Left cardiac atrium (tissue), 4 donors: Measurements from ENCODE around the gene ANAPC13. TPM values are rescaled to one million over a fixed set of nuclear protein-coding genes. Genes with fewer than 3 reads are reported as not detected.

Source experiments
- ATAC-seq, 2 donors: fragments of 200-7000 bp; cut with Tn5 transposase; one replicate each; pipeline ENCODE4 v1.9.1; 2020; ENCODE audit warnings: mild to moderate bottlenecking in 2 of 2, moderate library complexity in 2 of 2
- DNase-seq: peaks from one replicate; pipeline ENCODE4 v3.0.0-alpha.2; 2020
- intact Hi-C, 2 donors: fragments of 100-400 bp; cut with DNase I; formaldehyde crosslinking; loops; one replicate each; pipeline versions ENCODE4 v1.14.1 to v1.15.1; 2022 to 2023
- total RNA-seq, 2 donors: library from RNA; stranded (reverse); fragmentation: NEBNext Ultra II Directional; extraction: Animal tissue kit (Norgen Biotek cat#: 25700); gene quantifications; one replicate each; pipeline ENCODE4 v1.2.1, GENCODE V29; 2021
- donor health status: DM: no; HTN: yes; CAD: no.
- donor health status: DM: no; HTN: yes; CAD: no; lungs with severe emphysema.
- donor health status: DM: yes; HTN: yes; CAD: no.
- donor health status: Dilated cardiomyopathy.

The ANAPC13 gene
- total RNA-seq, 2 donors from 2014 or later = 63.2 to 83.9 TPM

GRCh38 chr3:134462331-134462941 is 23.3 kb downstream of the ANAPC13 start:
- intact Hi-C loops = no loop called here
- ATAC-seq (peak; percentile 28 to 39), DNase-seq (no peak)

DNA sequence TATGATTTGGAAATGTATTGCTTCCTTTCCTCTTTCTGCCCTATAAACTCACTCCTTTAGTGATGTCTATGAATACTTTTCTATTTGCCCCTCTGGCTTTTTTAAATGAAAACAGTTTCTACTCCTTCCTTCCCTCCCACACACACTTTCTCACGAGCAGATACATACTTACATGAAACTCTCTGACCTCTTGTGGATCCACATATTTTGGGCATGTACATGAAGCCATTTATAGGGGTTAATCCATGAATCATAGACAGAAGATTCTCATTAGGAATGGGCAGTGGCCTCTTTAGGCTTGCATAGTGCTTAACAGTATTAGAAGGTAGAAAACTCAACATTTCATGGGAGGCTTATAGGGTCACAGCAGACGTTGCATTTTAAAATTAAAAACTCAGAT is 24.8 kb downstream of the ANAPC13 start:
- intact Hi-C loops = no loop called here

DNA sequence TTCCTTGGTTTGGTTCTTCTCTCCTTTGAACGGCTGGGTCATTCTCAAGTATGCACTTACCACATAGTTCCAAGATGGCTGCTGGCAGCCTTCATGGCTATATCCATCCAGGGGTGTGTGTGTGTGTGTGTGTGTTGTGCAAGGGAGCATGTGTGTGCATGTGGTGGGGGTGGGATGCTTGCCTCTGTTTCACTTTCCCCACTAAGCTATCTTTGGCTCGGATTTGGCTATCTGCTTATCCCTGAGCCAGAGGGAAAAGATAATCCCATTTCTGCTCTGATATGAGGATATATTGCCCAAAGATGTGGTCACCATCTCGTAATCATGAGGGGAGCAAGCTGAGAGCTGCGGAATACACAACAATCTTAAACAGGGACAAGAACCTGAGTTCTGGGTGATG is 26.2 kb downstream of the ANAPC13 start:
- intact Hi-C loops = no loop called here

More for the DNA sequence above, 24.8 kb downstream of the ANAPC13 start:
- ATAC-seq (no peak), DNase-seq (no peak)

DNA sequence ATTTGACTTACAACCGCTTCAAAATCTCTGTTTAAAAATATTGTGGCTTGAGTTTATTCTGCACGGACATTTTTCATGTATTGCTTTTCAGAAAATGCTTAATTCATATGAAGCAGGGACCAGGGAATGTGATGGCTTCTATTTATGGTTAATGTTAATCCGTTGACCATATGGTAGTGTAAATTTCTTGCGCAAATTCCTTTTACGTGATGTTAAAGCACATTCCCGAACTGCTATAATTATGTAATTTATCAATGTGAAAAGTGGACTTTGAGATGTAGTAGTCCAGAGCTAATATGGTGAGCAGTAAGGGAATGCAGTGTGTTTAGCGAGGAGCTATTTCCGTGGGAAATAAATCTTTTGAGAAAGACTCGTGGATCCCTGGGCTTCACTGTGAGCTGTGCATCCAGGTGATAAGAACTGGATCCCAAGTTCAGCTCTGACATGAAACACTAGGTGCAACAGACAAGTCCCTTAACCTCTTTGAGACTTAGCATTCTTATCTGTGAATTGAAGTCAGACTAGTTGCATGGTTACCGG is 27.3 kb downstream of the ANAPC13 start:
- intact Hi-C loops = no loop called here
- DNase-seq (no peak), ATAC-seq (no peak)

More for the DNA sequence above, 26.2 kb downstream of the ANAPC13 start:
- no peak for DNase-seq
- ATAC-seq = no peak

GRCh38 chr3:134457376-134458074 is 28.3 kb downstream of the ANAPC13 start:
- no peak for ATAC-seq
- DNase-seq = no peak
- intact Hi-C loops = no loop called here

DNA sequence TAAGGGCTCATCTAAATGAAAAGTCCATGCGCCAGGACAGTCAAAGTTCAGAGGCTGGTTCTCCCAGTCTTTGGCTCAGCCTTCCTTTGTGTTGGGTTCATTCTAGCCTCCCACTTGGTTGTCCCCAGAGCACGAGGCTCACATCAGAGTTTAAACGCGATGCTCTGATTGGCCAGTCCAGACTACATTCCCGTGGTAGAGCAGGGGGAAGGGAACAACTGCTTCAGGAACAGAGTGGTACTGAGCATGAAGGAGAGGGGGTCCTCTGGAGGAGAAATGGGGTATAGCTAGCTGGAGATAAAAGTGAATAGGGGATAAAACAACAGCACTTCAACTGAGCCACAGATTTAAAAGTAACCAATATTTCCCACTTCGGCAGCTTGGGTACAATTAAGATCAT is 32.2 kb downstream of the ANAPC13 start:
- ATAC-seq = no peak
- intact Hi-C loops = no loop called here
- DNase-seq = no peak

- ATAC-seq (no peak), DNase-seq (no peak)
- intact Hi-C loops = no loop called here
These were observed 35.8 kb downstream of the ANAPC13 start for GRCh38 chr3:134449951-134450350.

DNA sequence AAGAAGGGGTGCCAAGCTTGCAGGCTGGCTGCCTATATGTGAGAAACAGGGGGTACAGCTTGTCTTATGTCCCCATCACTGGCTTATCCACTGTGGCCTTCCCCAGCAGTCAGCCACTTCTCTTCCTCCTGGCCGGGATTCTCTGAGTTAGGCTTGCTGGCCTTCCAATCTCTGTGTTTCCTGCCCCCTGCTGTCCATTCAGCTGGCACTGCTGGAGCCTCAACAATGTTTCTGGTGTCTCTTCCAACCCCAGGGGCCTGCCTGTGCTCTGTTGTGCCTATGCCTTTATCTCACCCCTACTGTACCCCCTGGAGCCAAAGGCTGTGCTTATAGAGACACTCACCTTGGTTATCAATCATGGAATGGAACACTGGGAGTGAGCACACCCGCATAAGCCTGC is 36.5 kb downstream of the ANAPC13 start:
- DNase-seq (no peak), ATAC-seq (peak; percentile 61 to 68)
- intact Hi-C loops = no loop called here

- no peak for ATAC-seq
- no peak for DNase-seq
- intact Hi-C loops = no loop called here
These were observed 37.1 kb downstream of the ANAPC13 start for GRCh38 chr3:134448664-134449063.

GRCh38 chr3:134447351-134447750 is 38.4 kb downstream of the ANAPC13 start:
- intact Hi-C loops = no loop called here
- DNase-seq (no peak), ATAC-seq (no peak)

DNA sequence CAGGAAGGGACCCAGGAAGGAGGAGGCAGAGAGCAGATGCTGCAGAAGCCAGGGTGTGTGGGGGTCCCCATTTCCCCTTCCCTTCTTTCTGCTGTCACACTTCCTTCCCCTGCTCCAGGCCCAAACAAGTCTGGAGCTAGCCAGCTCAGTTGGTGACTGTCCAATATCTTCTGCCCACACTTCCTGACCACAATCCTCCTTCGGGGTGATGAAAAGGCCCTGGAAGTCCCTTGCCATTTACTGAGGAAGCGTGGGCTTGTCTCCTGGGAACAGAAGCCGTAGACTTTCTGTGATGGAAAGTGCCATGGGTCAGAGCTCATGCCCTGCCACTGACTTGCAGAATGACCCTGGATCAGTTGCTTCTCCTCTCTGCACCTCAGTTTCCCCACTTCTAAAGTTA is 39.0 kb downstream of the ANAPC13 start:
- ATAC-seq (peak; percentile 31 to 37), DNase-seq (no peak)
- intact Hi-C loops = no loop called here

GRCh38 chr3:134445636-134446035 is 40.1 kb downstream of the ANAPC13 start:
- ATAC-seq (peak; percentile 69 to 80), DNase-seq (no peak)
- intact Hi-C loops = no loop called here

- ATAC-seq = no peak
- intact Hi-C loops = no loop called here
- DNase-seq = no peak
These were observed 40.7 kb downstream of the ANAPC13 start for GRCh38 chr3:134445095-134445494.

DNA sequence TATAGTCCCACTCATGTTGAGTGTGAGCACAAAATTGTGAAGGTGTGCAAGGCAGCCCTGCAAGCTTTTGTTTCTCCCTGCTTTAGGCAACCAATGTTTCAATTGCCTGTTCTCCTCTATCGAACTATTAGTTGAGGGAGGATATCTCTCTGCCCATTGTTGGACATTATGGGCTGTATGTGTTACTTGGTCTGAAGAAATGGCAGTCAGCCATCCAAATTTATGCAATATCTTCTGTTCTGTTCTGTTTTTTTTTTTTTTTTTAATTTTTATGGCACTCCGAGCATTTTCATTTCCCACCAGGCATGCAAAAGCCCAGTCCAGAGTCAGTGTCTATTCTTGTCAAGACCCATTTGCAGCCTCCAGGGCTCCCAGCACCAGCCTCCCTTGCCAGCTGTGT is 44.0 kb downstream of the ANAPC13 start:
- no peak for ATAC-seq
- intact Hi-C loops = no loop called here
- no peak for DNase-seq

GRCh38 chr3:134441321-134441720 is 44.5 kb downstream of the ANAPC13 start:
- ATAC-seq = no peak

GRCh38 chr3:134437211-134437752 is 48.5 kb downstream of the ANAPC13 start:
- DNase-seq (no peak), ATAC-seq (no peak)
- intact Hi-C loops = no loop called here

More at GRCh38 chr3:134441321-134441720, 44.5 kb downstream of the ANAPC13 start:
- intact Hi-C loops = no loop called here
- DNase-seq = no peak

- ATAC-seq = no peak
- intact Hi-C loops = no loop called here
- no peak for DNase-seq
These were observed 53.5 kb downstream of the ANAPC13 start for GRCh38 chr3:134432236-134432635.

DNA sequence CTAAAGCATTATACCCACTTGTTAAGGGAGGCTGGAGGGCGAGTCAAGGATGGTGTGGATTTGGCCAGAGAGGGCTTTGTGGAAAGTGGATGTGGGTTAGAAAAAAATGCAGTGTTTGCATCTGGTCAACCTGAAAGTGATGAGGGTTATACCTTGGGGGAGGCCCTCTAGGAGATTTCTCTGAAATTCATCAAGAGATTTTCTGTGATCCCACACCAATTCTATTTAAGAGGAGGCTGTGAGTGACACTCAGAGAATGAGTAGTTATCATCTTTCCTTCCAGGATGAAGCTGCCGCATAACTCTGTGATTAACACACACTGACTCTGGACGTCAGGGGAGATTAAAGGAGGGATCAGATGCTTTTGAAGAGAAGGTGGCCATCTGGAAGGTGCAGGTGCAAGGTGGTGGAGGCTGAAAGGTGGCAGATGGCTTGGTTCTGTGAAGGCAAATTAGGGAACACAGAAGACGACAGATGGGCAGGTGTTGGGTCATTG is 54.8 kb downstream of the ANAPC13 start:
- DNase-seq (no peak), ATAC-seq (no peak)
- intact Hi-C loops = no loop called here

- DNase-seq (no peak), ATAC-seq (no peak)
- intact Hi-C loops = no loop called here
These were observed 55.6 kb downstream of the ANAPC13 start for GRCh38 chr3:134430174-134430573.

DNA sequence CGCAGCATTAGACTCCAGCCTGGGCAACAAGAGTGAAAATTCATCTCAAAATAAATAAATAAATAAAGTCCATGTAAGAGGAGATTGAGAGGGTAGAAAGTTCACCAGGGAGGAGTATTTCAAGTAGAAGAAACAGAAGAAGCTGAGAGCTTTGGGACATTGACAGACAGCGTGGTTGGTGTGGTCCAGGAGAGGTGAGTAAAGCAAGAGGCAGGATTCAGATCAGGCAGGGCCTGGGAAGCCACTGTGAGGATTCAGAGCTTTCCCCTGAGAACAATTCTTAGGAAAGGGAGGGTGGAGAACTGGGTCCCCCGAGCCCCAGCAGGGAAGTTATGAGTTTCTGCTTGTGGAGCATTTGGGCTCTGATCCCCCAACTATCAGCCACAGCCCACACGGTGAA is 57.4 kb downstream of the ANAPC13 start:
- ATAC-seq = no peak
- DNase-seq = no peak
- intact Hi-C loops = no loop called here
